ENCODE results near the gene YDJC.

- TF ChIP-seq CTCF (IDR thresholded peaks at IDR 0.05): no peak
- no peak for TF ChIP-seq ZFX (IDR thresholded peaks at IDR 0.05; ENCODE audit: borderline replicate concordance)
Measured at GRCh38 chr22:21621025-21621424, 8.8 kb downstream of the YDJC start.

Measured in 22Rv1 (cell line).